ENCODE data around the gene LRP5. TPM values are rescaled to one million over a fixed set of nuclear protein-coding genes. Genes with fewer than 3 reads are reported as not detected.

Gene LRP5
- total and polyA plus RNA-seq, 2 experiments from 2014 or later, result 43.9 to 54.3 TPM

- H3K9me3 ChIP-seq (ENCODE audit: low read depth), result no peaks in the 10 kb centered on the region
- peaks cover 36% of the 10 kb centered on the region for H3K4me1 ChIP-seq (ENCODE audit: insufficient read depth)
- no peak overlapping the region for H3K4me2 ChIP-seq
- peaks cover 26% of the 10 kb centered on the region for H3K79me2 ChIP-seq
- H4K20me1 ChIP-seq (ENCODE audit: insufficient read depth, poor library complexity, severe bottlenecking), result no peaks in the 10 kb centered on the region
- no peaks in the 10 kb centered on the region for H3K36me3 ChIP-seq (replicated peaks; ENCODE audit: insufficient read depth, low read depth)
- no peak overlapping the region for H2AFZ ChIP-seq
- H3K27me3 ChIP-seq, result no peaks in the 10 kb centered on the region
- 96% methylated on average over 15 of the region's 15 CpGs for WGBS (ENCODE audit: low lambda C conversion rate, missing lambda C conversion rate)
- no peak overlapping the region for H3K27ac ChIP-seq
- TF ChIP-seq EZH2phosphoT487 (IDR thresholded peaks at IDR 0.05; ENCODE audit: low read depth, severe bottlenecking, unreplicated experiment), result no peak
- TF ChIP-seq EZH2 (IDR thresholded peaks at IDR 0.05; ENCODE audit: borderline replicate concordance), result no peak
- TF ChIP-seq, protein P1, sequence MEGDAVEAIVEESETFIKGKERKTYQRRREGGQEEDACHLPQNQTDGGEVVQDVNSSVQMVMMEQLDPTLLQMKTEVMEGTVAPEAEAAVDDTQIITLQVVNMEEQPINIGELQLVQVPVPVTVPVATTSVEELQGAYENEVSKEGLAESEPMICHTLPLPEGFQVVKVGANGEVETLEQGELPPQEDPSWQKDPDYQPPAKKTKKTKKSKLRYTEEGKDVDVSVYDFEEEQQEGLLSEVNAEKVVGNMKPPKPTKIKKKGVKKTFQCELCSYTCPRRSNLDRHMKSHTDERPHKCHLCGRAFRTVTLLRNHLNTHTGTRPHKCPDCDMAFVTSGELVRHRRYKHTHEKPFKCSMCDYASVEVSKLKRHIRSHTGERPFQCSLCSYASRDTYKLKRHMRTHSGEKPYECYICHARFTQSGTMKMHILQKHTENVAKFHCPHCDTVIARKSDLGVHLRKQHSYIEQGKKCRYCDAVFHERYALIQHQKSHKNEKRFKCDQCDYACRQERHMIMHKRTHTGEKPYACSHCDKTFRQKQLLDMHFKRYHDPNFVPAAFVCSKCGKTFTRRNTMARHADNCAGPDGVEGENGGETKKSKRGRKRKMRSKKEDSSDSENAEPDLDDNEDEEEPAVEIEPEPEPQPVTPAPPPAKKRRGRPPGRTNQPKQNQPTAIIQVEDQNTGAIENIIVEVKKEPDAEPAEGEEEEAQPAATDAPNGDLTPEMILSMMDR (IDR thresholded peaks at IDR 0.05; ENCODE audit: poor library complexity), result no peak
- H3K4me3 ChIP-seq, result no peak overlapping the region
- no peak for DNase-seq (ENCODE audit: low spot score)
- no peaks in the 10 kb centered on the region for H3K9me2 ChIP-seq (replicated peaks; ENCODE audit: insufficient read depth)
Measured at GRCh38 chr11:68402355-68403031, 90.1 kb downstream of the LRP5 start.

DNA sequence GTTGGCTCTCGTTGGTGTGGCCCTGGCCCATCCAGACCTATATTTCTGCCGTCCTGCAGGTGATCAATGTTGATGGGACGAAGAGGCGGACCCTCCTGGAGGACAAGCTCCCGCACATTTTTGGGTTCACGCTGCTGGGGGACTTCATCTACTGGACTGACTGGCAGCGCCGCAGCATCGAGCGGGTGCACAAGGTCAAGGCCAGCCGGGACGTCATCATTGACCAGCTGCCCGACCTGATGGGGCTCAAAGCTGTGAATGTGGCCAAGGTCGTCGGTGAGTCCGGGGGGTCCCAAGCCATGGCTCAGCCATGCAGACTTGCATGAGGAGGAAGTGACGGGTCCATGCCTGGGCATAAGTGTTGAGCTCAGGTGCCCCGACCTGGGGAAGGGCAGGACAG, 91.0 kb downstream of the LRP5 start:
- H3K4me3 ChIP-seq, result no peak overlapping the region
- H3K4me2 ChIP-seq, result no peak overlapping the region
- no peak overlapping the region for H2AFZ ChIP-seq
- no peaks in the 10 kb centered on the region for H4K20me1 ChIP-seq (ENCODE audit: insufficient read depth, poor library complexity, severe bottlenecking)
- H3K79me2 ChIP-seq, result peaks cover 21% of the 10 kb centered on the region
- no peak overlapping the region for H3K27ac ChIP-seq
- H3K27me3 ChIP-seq, result no peaks in the 10 kb centered on the region
- no peaks in the 10 kb centered on the region for H3K9me3 ChIP-seq (ENCODE audit: low read depth)
- no peak for DNase-seq (ENCODE audit: low spot score)
- TF ChIP-seq EZH2 (IDR thresholded peaks at IDR 0.05; ENCODE audit: borderline replicate concordance), result no peak
- TF ChIP-seq EZH2phosphoT487 (IDR thresholded peaks at IDR 0.05; ENCODE audit: low read depth, severe bottlenecking, unreplicated experiment), result no peak
- TF ChIP-seq, protein P1 (IDR thresholded peaks at IDR 0.05; ENCODE audit: poor library complexity), result no peak
- no peaks in the 10 kb centered on the region for H3K36me3 ChIP-seq (replicated peaks; ENCODE audit: insufficient read depth, low read depth)
- H3K9me2 ChIP-seq (replicated peaks; ENCODE audit: insufficient read depth), result no peaks in the 10 kb centered on the region
- peaks cover 27% of the 10 kb centered on the region for H3K4me1 ChIP-seq (ENCODE audit: insufficient read depth)
- WGBS (ENCODE audit: low lambda C conversion rate, missing lambda C conversion rate), result 96% methylated on average over 18 of the region's 18 CpGs

DNA sequence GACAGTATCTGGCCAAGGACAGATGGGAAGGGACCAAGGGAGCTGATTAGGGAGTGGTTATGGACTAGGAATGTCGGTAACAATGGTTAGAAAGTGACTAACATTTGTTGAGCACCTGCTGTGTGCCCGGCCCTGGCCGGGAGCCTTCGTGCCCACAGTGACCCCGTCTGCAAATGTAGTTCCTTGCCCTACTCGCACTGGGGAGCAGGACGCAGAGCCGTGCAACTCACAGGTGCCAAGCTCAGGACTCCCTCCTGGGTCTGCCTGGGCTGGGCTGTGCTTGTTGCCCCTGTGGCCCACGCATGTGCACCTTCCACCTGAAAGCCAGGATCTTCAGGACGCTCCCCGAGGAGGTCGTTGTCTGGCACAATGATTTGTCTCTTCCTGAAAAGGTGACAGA, 91.4 kb downstream of the LRP5 start:
- Histone ChIP-seq H3K4me3 (no peak overlapping the region), H3K79me2 (peaks cover 17% of the 10 kb centered on the region), H3K27ac (no peak overlapping the region), H2AFZ (no peak overlapping the region), H4K20me1 (ENCODE audit: insufficient read depth, poor library complexity, severe bottlenecking) (no peaks in the 10 kb centered on the region), H3K9me2 (replicated peaks; ENCODE audit: insufficient read depth) (no peaks in the 10 kb centered on the region), H3K36me3 (replicated peaks; ENCODE audit: insufficient read depth, low read depth) (no peaks in the 10 kb centered on the region), H3K9me3 (ENCODE audit: low read depth) (no peaks in the 10 kb centered on the region), H3K4me2 (no peak overlapping the region), H3K4me1 (ENCODE audit: insufficient read depth) (peaks cover 23% of the 10 kb centered on the region), H3K27me3 (no peaks in the 10 kb centered on the region)
- DNase-seq (ENCODE audit: low spot score), result no peak
- TF ChIP-seq, protein P1 (IDR thresholded peaks at IDR 0.05; ENCODE audit: poor library complexity), result no peak
- TF ChIP-seq EZH2 (IDR thresholded peaks at IDR 0.05; ENCODE audit: borderline replicate concordance) (no peak), EZH2phosphoT487 (IDR thresholded peaks at IDR 0.05; ENCODE audit: low read depth, severe bottlenecking, unreplicated experiment) (no peak)
- 97% methylated on average over 12 of the region's 12 CpGs for WGBS (ENCODE audit: low lambda C conversion rate, missing lambda C conversion rate)
